ENCODE results near the gene DSCAML1.

The DSCAML1 gene

DNA sequence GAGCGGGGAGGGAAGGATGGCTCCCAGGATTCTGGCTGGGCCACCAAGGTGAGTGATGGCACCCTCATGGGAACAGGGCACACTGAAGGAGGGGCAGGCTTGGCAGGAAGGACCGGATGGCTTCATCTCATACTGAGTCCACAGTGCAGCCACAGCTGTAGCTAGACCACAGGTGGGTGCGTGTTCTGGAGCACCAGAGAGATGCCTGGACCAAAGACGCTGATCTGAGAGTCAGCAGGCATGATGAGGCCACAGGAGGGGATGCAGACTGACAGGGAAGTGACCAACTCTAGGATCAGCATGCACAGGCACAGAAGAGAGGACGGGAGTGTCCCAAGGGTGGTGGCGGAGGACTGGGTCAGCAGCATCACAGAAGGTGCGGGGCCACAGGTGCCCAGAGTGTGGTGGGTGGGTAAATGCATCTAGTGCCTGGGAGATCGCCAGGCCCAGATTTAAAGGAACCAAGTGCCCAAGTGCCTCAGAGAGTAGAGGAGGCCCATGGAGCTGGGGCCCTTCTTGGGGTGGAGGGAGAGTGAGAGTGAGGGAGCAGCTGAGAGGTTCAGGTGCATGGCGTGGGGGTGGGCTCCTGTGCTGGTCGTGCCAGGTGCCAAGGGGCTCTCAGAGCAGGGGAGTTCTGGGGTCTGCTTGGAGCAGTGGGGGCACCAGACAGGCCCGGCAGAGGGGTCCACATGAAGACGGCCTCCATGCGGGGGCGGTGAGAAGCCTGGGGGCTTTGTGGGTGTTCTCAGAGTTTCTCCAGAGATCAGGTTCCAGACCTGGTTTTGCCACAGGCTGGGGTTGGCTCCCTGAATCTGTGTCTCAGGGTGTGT lies 355.7 kb downstream of the DSCAML1 start:
- TF ChIP-seq, protein P1, sequence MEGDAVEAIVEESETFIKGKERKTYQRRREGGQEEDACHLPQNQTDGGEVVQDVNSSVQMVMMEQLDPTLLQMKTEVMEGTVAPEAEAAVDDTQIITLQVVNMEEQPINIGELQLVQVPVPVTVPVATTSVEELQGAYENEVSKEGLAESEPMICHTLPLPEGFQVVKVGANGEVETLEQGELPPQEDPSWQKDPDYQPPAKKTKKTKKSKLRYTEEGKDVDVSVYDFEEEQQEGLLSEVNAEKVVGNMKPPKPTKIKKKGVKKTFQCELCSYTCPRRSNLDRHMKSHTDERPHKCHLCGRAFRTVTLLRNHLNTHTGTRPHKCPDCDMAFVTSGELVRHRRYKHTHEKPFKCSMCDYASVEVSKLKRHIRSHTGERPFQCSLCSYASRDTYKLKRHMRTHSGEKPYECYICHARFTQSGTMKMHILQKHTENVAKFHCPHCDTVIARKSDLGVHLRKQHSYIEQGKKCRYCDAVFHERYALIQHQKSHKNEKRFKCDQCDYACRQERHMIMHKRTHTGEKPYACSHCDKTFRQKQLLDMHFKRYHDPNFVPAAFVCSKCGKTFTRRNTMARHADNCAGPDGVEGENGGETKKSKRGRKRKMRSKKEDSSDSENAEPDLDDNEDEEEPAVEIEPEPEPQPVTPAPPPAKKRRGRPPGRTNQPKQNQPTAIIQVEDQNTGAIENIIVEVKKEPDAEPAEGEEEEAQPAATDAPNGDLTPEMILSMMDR (IDR thresholded peaks at IDR 0.05; ENCODE audit: control insufficient read depth, insufficient read depth, low read depth, low read length, missing control alignments) = no peak
- H3K4me3 ChIP-seq (ENCODE audit: control insufficient read depth, low read depth, low read length) = no peak overlapping the region
- no peak for DNase-seq (ENCODE audit: low read depth)

DNA sequence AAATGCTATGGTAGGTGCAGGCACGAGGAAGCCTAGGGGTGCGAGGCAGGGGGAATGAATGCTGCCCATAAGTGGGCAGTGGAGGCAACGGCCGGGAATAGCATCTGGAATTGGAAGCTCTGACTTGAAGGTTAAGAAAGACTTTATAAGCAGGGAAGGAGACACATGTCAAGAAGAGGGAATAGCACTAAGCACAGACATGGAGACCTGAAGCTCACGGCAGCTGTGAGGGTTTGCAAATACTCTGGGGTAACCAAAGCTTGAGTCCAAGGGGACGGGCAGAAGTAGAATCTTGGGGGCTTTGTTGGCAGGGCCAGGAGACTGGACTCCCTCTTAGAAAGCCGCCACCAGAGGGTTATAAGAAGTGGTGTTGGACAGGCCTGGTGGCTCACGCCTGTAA lies 356.8 kb downstream of the DSCAML1 start:
- TF ChIP-seq, protein P1 (IDR thresholded peaks at IDR 0.05; ENCODE audit: control insufficient read depth, insufficient read depth, low read depth, low read length, missing control alignments) = no peak
- no peak for DNase-seq (ENCODE audit: low read depth)
- H3K4me3 ChIP-seq (ENCODE audit: control insufficient read depth, low read depth, low read length) = no peak overlapping the region

DNA sequence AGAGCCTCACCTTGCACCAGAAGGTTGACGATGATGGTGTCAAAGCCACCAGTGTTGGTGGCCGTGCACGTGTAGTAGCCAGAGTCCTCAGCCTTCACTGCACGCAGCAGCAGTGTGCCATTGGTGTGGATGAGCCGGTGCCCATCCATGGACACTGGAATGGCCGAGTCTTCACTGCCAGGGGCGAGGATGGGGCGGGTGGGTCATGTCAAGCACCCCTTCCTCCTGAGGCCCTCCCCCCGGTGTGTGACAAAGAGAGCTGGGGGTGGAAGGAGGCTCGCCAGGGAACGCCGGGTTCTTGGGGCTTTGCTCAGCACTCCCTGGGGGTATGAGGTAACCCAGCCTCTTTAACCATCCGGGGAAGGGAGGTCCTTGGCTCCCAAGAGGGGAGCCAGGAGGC lies 357.8 kb downstream of the DSCAML1 start:
- TF ChIP-seq, protein P1 (IDR thresholded peaks at IDR 0.05; ENCODE audit: control insufficient read depth, insufficient read depth, low read depth, low read length, missing control alignments) = no peak
- DNase-seq (ENCODE audit: low read depth) = no peak
- H3K4me3 ChIP-seq (ENCODE audit: control insufficient read depth, low read depth, low read length) = no peak overlapping the region

DNA sequence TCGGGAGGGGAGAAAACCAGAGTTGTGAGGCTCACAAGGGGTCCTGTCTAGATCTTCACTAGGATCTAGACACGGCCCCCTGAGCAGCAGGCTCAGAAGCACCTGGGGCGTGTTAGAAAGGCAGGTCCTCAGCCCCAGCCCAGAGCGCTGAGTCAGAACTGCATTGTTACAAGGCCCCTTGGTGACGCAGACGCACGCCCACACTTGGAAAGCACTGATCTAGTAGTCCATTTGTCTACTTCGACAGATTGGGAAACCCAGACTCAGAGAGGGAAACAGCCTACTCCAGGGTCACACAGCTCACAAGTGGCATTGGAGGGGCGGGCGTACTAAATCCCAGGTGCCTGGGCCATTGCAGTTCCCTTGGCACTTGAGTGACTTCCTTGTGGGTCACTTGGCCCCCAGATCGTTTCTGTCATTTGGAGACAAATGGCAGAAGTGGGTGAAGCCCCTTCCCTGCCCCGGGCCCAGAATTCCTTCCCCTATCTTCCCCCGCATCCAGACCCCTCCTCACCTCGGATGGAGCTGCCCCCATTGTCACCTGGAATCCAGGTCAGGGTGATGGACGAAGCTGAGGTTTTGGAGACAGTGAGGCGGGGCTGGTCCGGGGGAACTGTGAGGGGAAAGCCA lies 358.5 kb downstream of the DSCAML1 start:
- no peak for DNase-seq (ENCODE audit: low read depth)
- no peak overlapping the region for H3K4me3 ChIP-seq (ENCODE audit: control insufficient read depth, low read depth, low read length)
- TF ChIP-seq, protein P1 (IDR thresholded peaks at IDR 0.05; ENCODE audit: control insufficient read depth, insufficient read depth, low read depth, low read length, missing control alignments) = no peak

DNA sequence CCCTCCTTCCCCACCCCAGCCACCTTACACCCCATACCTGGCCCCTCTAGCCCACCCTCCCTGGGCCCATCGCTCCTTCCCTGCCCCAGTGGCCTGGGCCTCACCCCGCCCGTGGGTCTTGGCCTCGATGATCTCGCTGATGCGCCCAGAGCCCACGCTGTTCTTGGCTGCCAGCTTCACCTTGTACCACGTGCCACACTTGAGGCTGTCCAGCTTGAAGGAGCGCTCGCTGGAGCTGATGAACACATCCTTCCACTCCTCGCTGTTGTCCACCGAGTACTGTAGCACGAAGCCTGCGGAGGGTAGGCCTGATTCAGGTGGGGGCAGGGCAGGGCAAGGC lies 359.3 kb downstream of the DSCAML1 start:
- DNase-seq (ENCODE audit: low read depth) = no peak
- no peak overlapping the region for H3K4me3 ChIP-seq (ENCODE audit: control insufficient read depth, low read depth, low read length)
- TF ChIP-seq, protein P1 (IDR thresholded peaks at IDR 0.05; ENCODE audit: control insufficient read depth, insufficient read depth, low read depth, low read length, missing control alignments) = no peak

DNA sequence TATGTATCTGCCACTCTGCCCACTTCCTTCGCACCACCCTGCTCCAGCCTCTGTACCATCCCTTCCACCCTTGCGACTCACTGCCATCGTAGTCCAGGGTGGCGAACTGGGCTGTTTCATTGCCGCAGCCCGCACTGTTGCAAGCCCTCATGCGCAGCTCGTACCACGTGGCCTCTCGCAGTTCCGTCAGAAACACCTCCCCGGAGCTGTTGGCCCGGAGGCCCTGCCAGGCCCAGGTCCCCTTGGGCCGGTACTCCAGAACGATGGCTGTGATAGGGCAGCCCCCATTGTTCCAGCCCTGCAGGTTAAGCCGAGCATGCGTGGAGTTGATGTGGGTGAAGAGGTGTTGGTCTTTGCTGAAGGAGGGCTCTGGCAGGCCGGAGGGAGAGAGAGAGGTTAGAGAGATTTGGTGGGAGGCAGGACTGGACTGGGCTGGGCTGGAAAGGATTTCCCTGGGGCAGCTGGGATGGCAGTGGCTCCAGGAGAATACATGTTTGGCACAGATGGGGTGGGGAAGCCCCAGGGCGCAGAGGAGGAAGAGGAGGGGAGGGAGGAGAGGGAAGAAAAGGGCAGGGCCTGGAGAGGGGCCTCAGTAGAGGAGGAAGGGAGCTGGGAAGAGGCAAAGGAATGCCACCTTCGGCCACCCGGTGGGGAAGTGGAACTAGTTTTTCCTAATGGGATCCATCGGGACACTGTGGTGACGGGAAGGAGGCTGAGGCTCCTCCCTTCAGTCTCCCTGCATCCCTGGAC lies 359.8 kb downstream of the DSCAML1 start:
- H3K4me3 ChIP-seq (ENCODE audit: control insufficient read depth, low read depth, low read length) = no peak overlapping the region
- DNase-seq (ENCODE audit: low read depth) = no peak
- TF ChIP-seq, protein P1 (IDR thresholded peaks at IDR 0.05; ENCODE audit: control insufficient read depth, insufficient read depth, low read depth, low read length, missing control alignments) = no peak

Data from AG09309 (cell line).